ENCODE measurements around the gene OGFR.

The OGFR gene

DNA sequence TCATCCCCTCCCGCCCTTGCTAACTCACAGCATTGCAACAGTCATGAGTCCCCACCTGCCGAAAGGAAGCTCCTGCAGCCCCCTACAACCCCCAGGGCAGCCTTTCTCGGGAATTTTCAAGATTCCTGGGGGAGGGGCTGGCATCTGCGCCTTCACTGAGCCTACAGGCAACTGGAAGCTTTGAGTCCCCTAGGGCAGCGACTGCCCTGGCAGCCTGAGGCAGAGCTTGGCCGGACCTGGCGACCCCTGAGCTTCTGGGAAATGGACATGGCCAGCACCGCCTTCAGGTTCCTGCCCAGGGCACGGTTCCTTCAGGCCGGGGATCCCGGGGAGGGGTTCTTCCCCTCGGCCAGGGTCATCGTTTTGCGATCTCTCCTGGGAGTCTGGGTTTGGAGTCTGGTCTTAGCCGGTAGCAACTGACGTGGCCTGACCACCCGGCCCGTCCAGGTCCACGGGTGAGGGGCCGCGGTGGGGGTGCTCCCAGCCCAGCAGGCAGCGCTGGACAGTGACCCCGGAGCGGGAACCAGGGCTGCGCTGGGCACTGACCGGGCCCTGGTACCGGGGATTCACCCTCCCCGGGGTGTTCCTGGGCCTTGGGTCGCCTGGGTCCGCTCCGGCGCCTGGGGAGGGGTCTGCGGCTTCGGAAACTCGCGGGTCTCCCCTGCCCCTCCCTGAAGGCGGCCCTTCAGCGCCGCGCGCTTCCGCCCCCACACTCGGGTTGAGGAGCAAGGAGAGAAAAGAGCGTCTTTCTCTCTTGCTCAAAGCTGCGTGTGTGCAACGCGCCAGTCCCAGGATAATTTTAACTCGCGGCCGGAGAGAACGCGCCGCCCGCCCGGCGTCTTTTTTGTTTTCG is 11.6 kb downstream of the OGFR start:
- no peak for DNase-seq (ENCODE audit: low read depth)

DNA sequence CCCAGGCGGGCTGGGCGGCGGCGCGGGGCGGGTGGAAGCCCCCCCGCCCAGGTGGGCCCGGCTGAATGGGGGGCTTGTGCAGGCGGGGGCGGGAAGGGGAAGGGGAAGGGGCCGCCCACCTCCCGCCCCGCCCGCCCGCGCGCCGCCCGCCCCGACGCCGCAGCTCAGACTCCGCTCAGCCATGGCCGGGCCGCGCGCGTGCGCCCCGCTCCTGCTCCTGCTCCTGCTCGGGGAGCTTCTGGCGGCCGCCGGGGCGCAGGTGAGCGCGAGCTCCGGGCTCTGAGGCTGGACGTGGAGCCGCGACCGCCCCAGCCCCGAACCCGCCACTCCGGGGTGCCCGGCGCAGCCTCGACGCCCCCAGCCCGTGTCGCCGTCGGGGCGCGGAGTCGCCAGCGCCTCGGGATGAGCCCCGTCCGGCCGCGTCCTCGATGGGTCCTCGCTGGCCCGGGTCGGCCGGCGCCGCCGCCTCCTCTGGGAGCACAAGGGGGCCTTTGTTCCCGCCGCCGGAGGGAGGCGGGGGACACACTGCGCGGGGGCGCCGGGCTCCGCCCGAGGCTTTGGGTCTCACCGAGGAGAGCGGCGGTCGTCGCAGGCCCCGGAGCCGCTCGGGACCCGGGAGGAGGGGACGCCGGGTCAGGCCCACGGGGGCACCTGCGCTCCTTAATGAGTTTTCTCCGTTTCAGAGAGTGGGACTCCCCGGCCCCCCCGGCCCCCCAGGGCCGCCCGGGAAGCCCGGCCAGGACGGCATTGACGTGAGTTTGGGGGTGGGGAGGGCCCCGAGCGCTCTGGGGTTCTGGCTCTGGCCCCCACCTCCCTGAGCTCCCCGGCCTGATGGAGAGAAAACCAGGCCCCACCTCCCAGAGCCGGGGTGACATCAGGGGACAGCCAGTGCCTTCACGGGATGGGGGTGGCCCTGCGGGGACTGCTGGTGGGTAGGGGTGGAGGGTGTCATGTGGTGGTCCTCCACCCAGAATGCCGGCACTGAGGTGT is 12.5 kb downstream of the OGFR start, which contains the start of gene COL9A3:
COL9A3 (plus strand) TSS at position 167 of the 990 bp plus-strand sequence; CDS start at position 182, 15 bp downstream.
- DNase-seq (ENCODE audit: low read depth), result no peak

DNA sequence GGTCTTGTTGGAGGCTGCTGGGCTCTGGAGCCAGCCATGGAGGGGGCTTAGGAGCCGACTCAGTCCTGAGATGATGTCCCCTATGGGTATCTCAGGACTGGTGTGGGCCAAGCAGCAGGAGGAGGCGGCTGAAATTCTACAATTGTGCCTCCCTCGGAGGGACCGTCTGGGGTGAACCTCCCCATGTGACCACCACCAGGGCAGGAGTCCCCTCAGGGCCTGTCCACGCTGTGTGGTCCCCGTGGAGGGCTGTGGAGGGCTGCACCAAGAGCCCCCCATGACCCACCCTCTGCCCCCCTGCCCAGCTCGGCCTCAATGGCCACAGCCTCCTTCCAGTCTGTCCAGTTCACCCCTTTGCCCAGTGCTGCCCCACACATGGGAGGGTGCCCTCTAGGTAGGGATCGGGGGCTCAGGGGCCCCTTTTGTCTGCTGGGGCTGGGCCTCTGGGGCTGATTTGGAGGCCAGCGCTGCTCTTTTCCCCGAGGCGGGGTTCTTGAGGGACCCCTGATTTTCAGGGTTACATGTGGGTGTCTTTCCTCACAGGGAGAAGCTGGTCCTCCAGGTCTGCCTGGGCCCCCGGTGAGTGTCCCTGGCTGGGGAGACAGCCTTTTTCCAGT is 13.4 kb downstream of the OGFR start:
- no peak for DNase-seq (ENCODE audit: low read depth)

DNA sequence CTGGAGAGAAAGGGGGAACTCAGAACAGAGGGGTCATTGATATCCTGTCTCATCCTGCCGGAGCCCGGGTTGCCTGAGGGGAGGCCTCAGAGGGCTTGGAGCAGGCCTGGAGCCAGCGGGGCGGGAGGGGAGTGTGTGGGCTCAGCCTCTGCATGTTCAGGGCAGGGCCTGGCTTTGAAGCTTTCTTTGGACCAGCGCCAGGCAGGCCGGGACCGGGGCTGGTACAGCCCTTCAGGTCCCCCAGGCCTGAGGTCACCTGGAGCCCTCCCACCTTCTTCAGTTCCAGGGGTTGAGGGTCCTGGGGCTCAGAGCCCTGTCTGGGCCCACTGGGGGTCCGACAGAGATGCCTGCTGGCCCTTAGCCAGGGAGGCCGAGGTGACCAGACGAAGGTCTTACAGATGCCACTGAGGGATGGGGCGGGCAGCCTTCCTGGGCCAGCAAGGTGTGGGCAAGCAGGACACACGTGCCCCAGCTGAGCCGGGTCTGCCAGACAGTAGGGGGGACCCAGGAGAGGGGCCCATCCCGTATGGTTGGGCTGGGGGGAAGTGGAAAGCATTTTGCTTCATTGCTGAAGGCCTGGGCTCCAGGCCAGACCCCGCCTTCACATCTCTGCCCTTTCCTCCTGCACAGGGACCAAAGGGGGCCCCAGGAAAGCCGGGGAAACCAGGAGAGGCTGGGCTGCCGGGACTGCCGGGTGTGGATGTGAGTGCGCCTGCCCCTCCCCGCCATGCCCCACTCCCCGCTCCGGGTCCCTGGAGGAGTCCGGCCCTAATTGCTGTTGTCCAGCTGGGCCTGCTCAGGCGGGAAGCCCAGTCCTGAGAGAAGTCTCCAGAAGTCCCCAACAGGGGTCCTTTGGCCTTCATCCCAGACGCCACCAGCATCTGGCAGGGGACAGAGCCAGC is 14.2 kb downstream of the OGFR start:
- DNase-seq (ENCODE audit: low read depth), result no peak

DNA sequence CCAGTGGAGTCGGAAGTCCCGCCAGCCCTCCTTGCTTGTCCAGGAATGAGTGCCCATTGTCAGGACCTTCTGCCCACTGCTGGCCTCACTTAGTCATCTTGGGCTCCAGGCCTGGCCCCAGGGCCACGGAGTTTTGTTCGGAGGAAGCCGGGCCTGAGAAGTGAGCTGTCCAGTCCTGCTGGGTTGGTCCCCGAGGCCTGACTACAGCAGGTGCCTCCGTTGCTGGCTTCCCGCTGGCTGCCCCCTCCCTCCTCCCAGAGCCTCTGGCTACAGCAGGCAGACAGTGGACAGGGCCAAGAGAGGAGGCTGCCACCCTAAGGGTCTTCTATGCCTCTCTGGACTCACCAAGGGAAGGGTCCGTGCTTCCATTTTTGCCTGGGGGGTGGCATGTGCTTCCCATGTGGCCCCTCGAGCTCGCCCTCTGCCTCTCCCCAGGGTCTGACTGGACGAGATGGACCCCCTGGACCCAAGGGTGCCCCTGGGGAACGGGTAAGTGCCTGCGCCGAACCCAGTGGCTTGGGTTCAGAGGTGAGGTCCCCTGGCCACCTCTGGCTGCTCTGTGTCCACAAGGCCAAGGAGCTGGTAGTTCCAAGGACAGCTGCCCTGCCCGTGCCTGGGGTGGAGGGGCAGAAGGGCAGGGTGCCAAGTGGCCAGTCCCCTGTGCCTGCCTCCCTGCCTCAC is 15.0 kb downstream of the OGFR start:
- DNase-seq (ENCODE audit: low read depth), result no peak

DNA sequence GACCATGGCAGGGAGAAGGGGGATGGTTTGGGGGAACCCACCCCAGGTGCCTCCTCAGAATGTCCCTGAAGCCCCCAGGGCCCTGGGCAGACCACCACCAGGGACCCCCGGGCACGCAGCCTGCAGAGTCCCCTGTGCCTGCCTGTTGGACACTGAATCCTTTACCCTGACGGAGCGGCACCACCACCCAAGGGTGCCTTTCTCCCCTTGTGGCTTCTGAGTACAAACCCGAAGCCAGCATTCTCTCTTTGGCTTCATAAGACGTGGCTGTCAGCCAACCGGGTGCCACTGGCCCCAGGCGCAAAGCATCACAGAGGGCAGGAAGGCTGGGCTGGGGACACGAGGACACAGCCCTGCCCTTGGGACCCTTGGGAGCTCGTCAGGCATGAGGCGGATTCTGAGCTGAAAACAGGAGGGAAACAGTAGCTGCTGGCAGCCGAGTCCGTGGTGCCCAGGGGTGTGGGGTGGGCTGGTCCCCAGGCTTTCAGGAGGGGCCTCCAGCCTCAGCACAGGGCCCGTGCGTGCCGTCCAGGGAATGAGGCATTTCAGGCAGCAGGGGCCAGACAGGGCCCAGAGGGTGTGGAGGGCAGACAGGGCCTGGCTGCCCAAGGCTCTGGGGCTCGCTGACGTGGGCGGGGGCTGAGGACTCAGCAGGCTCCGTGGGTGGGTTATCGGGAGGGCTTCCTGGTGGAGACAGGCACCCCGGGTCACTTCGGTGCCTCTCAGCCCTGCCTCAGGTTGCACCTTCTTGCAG is 15.8 kb downstream of the OGFR start:
- no peak for DNase-seq (ENCODE audit: low read depth)

DNA sequence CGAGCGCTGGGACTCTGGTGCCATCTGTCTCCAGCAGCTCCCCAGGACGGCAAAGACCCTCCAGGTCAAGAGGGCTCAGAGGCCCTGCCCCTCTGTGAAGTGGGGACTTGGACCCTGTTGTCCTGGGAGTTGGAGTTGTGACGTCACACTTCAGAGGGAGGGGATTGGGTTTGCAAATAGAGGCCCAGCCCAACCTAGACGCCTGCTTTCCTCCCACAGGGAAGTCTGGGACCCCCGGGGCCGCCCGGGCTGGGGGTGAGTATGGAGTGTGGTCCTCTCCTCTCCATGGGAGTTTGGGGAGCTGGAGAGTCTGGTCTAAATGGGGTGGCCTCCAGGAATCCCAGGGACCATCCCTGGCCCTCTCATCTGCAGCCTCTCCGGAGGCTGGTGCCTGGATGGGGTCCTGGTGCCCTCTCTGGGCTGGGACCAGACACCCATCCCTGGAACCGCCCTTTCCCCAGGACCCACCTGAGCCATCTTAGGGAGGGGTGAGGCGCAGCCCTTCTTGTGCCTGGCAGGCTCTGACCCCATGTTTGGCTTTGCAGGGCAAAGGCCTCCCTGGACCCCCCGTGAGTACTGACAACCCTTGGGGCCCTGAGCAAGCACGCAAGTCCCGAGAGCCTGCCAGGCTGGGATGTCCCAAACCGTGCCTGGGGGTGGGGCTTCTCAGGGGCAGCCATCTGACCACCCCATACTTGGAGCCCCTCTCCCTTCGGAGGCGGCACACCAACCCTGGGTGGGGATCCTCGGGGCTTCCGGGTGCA is 16.5 kb downstream of the OGFR start:
- no peak for DNase-seq (ENCODE audit: low read depth)

DNA sequence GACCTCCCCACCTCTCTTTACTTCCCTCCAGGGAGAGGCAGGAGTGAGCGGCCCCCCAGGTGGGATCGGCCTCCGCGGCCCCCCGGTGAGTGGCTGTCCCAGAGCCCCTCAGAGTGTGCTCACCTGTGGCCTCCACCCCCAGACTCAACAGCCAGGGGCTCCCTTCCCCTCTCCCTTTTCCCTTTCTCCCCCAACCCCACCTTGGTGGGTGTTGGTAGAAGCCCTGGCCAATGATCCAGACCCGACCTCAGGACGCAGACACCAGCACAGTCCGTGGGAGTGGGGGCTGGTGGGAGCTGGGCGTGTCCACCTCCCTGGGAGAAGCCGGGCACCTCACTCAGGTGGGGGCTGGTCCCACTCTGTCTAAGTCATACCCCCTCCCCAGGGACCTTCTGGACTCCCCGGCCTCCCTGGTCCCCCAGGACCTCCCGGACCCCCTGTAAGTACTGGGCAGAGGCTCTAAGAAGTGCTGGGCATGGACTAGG is 17.1 kb downstream of the OGFR start:
- DNase-seq (ENCODE audit: low read depth), result no peak

DNA sequence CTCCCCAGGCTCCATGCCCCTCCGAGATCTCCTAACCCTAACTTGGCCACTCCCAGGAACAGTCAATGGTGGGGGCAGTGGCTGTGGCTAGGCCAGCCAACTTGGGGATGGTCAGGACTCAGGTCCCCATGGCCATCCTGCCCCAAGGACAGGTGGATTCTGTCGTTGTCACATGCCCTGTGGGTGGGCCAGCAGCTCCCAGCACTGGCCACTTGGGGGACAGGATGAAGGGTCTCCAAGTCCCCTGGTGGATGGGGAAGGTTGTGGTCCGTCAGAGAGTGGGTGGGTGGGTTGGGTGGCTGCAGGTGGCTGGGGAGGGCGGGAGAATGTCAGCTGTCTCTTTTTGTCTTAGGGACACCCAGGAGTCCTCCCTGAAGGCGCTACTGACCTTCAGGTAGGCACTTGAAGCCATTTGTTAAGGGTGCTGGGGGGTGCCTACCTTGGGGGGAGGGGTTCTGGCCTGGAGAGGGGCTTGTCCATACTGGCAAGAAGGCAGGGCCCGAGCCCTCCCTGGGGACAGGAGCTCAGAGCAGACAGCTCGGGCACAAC is 17.7 kb downstream of the OGFR start:
- no peak for DNase-seq (ENCODE audit: low read depth)

DNA sequence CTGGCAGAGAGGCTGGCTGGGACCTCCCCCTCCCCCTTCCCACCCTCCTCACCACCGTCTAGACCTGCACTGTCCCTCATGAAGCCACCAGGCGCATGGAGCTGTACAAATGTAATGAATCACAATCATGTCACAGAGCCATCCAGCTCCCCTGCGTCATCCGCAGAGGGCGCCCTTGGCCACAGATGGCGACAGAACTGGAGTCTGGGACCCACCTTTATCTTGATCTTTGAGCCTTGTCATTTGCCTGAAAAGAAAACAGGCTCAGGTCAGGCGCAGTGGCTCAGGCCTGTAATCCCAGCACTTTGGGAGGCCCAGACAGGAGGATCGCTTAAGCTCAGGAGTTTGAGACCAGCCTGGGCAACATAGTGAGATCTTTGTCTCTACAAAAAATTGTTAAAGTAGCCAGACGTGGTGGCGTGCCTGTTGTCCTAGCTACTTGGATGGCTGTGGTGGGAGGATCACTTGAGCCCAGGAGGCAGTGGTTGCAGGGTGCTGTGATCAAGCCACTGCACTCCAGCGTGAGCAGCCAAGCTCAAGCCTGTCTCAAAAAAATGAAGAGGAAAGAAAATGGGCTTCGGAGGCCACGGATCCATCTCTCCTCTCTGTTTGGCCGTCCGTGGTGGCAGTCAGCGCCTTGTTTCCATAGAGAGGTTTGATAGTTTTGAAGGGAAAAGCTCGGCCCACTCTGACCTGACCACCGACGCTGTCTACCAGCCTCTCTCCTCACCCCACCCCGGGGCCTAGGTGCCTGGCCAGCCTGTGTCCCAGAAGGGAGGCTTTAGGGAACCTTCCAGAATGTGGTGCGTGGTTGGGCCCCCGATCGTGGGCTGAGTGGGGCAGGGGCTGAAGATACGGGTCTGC is 18.4 kb downstream of the OGFR start:
- no peak for DNase-seq (ENCODE audit: low read depth)

DNA sequence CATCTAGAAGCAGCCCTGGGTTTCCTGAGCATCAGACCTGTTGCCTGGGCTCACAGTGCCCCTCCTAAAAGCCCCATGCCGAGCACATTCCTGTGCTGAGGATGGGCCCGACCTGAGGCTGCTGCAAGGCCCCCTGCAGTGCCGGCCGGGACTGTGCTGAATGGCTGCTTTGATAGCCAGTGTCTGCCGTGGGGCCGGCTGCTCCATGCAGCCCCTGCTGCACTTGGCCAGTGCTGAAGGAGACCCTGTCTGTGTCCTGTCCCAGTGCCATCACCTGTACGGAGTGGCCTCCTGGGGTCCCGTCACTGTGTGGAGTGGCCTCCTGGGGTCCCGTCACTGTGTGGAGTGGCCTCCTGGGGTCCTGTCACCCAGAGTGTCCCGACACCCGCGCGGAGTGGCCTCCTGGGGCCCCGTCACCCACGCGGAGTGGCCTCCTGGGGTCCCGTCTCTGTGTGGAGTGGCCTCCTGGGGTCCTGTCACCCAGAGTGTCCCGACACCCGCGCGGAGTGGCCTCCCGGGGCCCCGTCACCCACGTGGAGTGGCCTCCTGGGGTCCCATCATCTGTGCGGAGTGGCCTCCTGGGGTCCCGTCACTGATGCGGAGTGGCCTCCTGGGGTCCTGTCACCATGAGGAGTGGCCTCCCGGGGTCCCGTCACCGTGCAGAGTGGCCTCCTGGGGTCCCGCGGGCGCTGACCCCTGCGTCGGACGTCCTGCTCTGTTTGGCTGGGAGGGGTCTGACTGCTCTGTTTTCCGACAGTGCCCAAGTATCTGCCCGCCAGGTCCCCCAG is 19.2 kb downstream of the OGFR start:
- DNase-seq (ENCODE audit: low read depth), result no peak

DNA sequence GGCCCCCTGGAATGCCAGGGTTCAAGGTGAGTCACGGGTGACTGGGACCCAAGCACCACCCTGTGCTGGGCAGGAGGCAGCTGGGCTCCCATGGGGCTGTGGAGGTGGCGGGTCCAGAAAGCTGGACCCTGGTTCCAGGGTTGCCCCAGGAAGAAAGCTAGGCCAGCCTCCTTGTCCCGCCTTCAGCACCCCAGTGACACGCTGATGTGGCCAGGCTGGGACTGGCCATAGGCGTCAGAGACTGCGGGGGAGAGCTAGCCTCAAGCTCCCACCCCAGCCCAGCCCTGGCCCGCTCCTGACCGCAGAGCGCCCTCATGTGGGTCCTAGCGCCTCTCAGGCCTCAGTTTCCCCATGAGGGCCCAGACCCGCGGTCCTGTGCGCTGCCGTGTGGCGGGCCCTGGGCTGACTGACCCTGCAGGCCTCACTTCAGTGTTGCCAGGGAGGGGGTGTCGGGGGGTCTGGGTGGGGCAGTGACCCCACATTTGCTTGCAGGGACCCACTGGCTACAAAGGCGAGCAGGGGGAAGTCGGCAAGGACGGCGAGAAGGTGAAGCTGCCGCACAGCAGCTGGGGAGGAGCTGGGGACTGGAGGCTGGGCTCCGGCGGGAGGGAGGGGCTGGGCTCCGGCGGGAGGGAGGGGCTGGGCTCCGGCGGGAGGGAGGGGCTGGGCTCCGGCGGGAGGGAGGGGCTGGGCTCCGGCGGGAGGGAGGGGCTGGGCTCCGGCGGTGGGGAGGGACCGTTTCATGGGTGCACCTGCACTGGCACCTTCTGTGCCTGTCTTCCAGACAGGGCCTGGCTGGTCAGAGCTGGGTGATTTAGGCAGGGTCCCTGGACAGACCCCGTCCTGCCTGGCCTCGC is 20.1 kb downstream of the OGFR start:
- DNase-seq (ENCODE audit: low read depth), result peak; percentile 22

DNA sequence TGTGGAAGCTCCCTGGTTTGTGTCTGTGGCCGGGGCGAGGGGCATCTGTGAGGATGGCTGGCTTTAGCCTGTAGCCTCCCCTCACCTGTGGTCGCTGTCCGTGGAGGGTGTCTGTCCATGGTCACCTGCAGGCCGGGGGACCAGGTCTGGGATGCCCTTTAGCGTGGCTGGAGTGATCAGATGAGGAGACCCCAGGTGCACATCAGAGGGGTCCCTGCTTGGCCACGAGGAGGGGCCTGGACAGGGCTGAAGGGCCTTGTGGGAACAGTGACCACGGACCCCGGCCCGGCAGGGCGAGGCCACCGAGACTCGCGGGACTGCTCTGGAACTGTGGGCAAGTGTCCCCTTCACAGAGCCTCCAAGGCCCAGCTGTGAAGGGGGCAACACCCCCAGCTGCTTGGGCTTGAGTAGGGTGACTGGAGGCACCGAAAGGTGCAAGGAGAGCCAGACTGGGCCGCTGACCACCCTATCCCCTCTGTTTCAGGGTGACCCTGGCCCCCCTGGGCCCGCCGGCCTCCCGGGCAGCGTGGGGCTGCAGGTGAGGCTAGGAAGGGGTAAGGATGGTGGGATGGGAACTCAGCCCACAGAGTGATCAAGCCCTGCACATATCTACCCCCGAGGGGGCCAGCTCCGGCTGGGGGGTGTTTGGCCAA is 20.8 kb downstream of the OGFR start:
- DNase-seq (ENCODE audit: low read depth), result no peak

DNA sequence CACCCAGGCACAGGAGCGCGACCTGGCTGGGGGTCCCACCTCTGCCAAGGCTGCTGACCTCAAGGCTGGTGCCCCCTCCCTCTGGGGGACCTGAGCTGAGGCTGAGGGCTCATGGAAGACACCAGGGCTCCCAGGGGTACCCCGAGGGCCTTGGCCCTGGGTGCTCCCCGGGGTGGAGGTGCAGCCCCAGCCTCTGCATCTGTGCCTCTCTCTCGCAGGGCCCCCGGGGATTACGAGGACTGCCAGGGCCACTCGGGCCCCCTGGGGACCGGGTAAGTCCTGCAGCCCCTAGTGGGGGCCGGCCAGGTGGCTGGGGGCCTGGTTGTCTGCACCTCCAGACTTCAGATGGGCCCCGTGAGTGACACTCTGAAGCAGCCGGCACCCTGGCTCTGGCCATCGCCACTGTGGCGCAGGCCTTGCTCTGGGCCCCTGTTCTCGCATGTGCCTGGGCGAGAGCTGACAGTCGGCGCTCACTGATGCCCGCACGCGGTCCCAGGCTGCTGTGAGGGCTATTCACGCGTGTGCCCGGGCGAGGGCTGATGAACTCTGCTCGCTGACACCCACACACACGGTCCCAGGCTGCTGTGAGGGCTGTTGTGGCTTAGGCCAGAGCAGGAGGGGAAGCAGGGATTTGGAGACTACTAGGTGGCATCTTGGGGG is 21.5 kb downstream of the OGFR start:
- DNase-seq (ENCODE audit: low read depth), result no peak
